Adipose tissue (tissue), 3 donors: ENCODE results near the gene CADM2. TPM values are rescaled to one million over a fixed set of nuclear protein-coding genes. Genes with fewer than 3 reads are reported as not detected.

Experiments used
- H3K27ac ChIP-seq: one replicate; pipeline ENCODE4 v1.5.1; 2013; ENCODE audit warnings: low read depth, low read length
- WGBS, 3 donors: extraction: QIAGEN DNeasy Blood & Tissue Kit; methylation state at CpG; one replicate each; pipeline ENCODE4 v1.1.7; 2013; 5-methylcytosine and 5-hydroxymethylcytosine counted together
- polyA plus RNA-seq, 3 donors: library from polyadenylated mRNA; stranded (reverse); fragments of 200-250 nt; gene quantifications; one replicate each; pipeline ENCODE4 v1.2.3, GENCODE V29; 2013
- donor health status: healthy with polysubstance abuse.
- donor health status: Bipolar disorder and iron deficiency.
- donor health status: healthy.

CADM2 gene
- polyA plus RNA-seq, 3 donors, result 0.22 to 2.5 (median 0.34) TPM

GRCh38 chr3:85355572-85355971 is 396.8 kb downstream of the CADM2 start:
- WGBS, 3 donors, result 79 to 82% (median 79%) methylated on average over 4 of the region's 4 CpGs

DNA sequence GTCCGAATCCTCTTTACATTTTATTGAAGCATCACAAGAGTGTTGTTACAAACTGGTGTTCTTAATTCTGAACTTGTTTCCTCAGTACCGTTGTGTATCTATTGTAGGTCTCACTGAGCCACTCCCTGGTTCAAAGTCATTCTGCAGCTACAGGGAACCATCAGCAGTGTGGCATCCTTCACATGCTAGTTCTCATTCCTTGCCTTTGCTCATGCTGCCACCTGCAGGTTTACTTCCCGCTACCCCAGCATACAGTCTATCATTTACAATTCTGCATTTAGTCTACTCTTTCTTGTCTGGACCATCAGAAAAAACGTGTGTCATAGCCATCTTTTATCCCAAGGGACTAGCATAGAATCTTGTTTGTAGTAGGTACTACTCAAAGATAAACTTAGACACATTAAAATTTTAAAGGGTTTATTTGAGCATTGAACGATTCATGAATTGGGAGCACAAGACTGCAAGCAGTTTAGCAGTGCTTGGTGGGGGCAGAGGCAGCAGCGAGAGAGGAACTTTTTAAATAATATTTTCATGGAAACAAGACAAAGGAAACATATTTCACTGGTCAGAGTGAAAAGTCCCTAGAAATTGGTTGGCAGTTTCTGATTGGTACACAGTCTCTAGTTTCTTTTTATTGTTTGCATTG is 402.1 kb downstream of the CADM2 start:
- WGBS, 3 donors, result 31 to 43% (median 39%) methylated on average over 6 of the region's 6 CpGs
- H3K27ac ChIP-seq, result no peak overlapping the region

More at GRCh38 chr3:85355572-85355971, 396.8 kb downstream of the CADM2 start:
- H3K27ac ChIP-seq, result no peak overlapping the region

DNA sequence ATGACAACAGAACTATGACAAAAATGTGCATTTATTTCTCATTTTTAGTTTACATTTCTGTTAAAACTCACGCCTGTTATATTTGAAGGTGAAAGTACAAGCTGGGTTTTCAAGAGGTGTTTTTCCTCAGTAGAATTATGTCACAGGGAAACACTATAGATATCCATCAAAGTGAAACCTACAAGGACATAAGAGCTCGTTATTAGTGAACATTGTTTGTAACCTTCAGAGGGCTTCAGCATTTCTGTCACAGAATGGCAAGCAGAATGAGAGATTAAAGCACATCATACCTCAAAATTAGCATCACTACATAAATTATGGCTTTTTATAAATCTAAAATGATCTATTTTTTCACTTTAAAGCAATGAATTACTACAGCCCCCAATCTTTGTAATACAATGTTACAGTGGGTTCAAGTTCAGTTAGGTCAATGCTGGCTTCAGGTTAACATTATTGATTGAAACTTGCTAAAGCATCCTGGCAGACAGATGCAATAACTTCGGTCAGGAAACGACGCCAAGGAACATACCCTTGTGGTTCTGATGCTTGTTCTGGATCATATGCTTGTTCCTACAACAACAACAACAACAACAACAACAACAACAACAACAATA is 405.6 kb downstream of the CADM2 start:
- WGBS, 3 donors, result 48 to 74% (median 67%) methylated on average over 5 of the region's 5 CpGs

GRCh38 chr3:85370341-85370740 is 411.6 kb downstream of the CADM2 start:
- no peak overlapping the region for H3K27ac ChIP-seq
- WGBS, 3 donors, result 95 to 96% (median 95%) methylated on average over 4 of the region's 4 CpGs

More for the DNA sequence above, 405.6 kb downstream of the CADM2 start:
- no peak overlapping the region for H3K27ac ChIP-seq

- H3K27ac ChIP-seq, result no peak overlapping the region
These were observed 417.3 kb downstream of the CADM2 start for GRCh38 chr3:85376131-85376530.

DNA sequence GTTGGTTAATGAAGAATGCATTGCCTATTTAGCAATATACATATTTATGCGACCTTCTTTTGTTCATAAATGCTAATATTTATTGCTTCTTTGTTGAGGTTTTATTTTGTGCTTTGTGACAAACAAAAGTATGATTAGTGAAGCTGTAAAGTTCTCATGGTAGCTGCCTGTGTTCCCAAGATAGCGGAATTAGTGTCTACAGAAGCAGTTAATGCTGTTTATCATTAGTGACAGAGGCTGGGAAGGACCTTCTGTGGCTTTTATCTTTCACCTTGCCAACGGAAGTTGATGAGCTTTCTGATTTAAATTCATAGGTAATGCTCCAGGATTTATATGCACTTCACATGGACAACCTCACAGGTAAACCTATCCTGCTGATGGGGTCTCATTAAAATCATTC is 418.3 kb downstream of the CADM2 start:
- 36 to 57% (median 54%) methylated on average over 3 of the region's 3 CpGs for WGBS, 3 donors
- H3K27ac ChIP-seq, result no peak overlapping the region

DNA sequence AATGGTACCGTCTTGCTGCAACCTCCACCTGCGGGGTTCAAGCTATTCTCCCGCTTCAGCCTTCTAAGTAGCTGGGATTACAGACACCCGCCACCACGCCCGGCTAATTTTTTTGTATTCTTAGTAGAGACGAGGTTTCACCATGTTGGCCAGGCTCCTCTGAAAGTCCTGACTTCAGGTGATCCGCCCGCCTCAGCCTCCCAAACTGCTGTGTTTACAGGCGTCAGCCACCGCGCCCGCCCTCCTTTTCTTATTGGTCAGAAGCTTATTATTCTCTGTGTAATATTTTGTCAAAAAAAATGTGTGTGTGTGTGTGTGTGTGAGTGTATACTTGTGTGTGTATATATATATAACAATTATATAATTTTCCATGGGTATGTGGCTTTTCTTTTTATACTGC is 425.6 kb downstream of the CADM2 start:
- 91 to 95% (median 93%) methylated on average over 13 of the region's 13 CpGs for WGBS, 3 donors
- no peak overlapping the region for H3K27ac ChIP-seq

GRCh38 chr3:85387913-85388505 is 429.2 kb downstream of the CADM2 start:
- WGBS, 3 donors, result 60 to 76% (median 68%) methylated on average over 6 of the region's 6 CpGs
- no peak overlapping the region for H3K27ac ChIP-seq

- WGBS, 3 donors, result 21 to 33% (median 33%) methylated on average over 1 of the region's 1 CpG
- no peak overlapping the region for H3K27ac ChIP-seq
These were observed 435.6 kb downstream of the CADM2 start for GRCh38 chr3:85394424-85394823.

GRCh38 chr3:85397434-85397833 is 438.6 kb downstream of the CADM2 start:
- 77 to 89% (median 84%) methylated on average over 2 of the region's 2 CpGs for WGBS, 3 donors

DNA sequence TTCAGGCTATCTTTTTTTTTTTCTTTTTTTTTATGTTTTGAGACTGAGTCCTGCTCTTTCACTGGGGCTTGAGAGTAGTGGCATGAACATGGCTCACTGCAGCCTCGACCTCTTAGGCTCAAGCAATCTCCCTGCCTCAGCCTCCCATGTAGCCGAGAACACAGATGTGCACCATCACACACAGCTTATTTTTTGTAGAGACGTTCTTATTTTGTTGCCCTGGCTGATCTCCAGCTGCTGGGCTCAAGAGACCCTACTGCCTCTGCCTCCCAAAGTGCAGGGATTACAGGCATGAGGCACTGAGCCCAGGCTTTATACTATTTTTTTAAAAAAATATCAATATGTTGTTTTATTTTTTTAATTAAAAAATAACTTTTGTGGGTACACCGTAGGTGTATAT is 467.3 kb downstream of the CADM2 start:
- H3K27ac ChIP-seq, result no peak overlapping the region
- WGBS, 3 donors, result 60 to 71% (median 67%) methylated on average over 4 of the region's 4 CpGs

More at GRCh38 chr3:85397434-85397833, 438.6 kb downstream of the CADM2 start:
- H3K27ac ChIP-seq, result no peak overlapping the region

GRCh38 chr3:85427467-85427866 is 468.7 kb downstream of the CADM2 start:
- 30 to 53% (median 52%) methylated on average over 1 of the region's 1 CpG for WGBS, 3 donors
- H3K27ac ChIP-seq, result no peak overlapping the region

GRCh38 chr3:85432081-85432480 is 473.3 kb downstream of the CADM2 start:
- H3K27ac ChIP-seq, result no peak overlapping the region
- WGBS, 3 donors, result 61 to 68% (median 66%) methylated on average over 5 of the region's 5 CpGs

DNA sequence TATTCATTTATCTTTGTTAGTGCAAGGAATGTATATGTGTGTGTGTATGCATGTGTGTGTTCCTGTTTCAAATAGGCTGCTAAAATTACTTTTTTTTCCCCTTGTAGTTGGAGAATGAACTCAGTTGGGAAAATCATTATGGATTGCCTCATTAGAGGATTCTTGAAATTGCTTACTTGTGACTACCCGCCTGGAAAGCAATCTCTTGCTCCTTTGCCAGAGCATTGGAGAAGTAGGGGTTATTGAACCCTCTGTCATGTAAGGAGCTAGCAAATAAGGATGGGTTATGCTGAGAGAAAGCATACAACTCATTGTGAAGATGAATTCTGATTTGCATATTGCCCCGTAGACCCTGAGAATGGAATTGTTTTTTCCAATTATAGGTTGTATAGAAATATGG is 474.5 kb downstream of the CADM2 start:
- 67 to 76% (median 68%) methylated on average over 2 of the region's 2 CpGs for WGBS, 3 donors

DNA sequence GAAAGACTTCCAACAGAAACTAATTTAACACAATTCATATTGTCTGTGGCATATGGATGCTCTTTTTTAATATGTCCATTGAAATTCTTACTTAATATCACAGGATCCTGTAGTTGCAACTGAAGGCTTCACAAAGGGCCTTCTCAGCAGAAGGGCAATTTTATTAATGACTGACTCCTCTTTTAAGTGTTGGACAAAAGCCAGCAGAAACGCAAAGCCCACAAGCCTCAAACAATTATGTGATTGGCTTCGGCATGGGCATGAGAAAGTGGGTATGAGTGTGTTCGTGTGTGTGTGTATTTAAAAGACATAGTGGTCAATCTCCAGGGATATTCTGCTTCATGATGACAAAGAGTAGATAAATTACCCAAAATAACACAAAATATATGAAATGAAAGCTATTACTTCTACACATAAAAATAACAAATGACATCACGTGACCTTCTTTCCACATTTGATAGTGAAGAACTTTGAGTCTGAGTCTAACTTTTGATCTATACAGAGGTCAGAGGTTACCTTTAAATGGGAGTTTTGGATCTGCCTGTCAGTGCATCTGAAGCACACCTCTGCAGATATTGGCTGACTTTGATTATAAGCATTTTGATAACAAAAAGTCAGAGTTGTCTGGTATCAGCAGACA is 496.9 kb downstream of the CADM2 start:
- 50 to 74% (median 65%) methylated on average over 4 of the region's 4 CpGs for WGBS, 3 donors
- H3K27ac ChIP-seq, result no peak overlapping the region

More for the DNA sequence above, 474.5 kb downstream of the CADM2 start:
- H3K27ac ChIP-seq, result no peak overlapping the region

DNA sequence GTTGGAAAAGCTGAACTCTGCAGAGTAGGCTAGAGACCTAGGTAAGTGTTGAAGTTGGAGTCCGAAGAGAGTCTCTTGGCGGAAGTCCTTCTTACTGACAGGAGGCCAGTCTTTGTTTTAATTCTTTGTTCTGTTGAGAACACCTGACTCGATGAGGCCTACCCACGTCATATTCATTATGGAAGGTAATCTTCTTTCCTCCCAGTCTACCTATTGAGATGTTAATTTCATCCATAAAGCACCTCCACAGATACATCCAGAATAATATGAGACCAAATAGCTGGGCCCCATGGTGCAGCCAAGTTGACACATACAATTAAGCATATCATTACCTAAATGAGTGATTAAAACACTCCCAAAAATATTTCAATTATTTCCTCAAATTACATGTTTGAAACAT is 515.5 kb downstream of the CADM2 start:
- no peak overlapping the region for H3K27ac ChIP-seq
- WGBS, 3 donors, result 89 to 91% (median 91%) methylated on average over 4 of the region's 4 CpGs

DNA sequence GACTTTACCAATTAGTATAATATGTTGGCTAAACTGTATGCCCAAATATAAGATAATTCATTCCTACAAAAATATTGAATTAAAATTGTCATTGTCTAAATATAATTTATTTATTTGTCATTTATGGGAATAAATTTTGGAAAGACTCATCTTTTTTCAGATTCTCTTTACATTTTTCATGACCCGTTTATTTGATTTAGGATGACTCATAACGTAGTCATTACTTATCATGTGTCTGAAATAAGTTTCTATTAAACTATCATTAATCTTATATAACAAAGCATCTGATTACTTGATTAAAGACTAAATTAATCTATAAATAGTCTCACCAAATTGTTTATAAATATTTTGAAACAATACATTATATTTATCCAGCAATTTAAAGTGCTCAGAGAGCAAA is 516.6 kb downstream of the CADM2 start:
- no peak overlapping the region for H3K27ac ChIP-seq
- WGBS, 3 donors, result 87 to 92% (median 90%) methylated on average over 2 of the region's 2 CpGs

DNA sequence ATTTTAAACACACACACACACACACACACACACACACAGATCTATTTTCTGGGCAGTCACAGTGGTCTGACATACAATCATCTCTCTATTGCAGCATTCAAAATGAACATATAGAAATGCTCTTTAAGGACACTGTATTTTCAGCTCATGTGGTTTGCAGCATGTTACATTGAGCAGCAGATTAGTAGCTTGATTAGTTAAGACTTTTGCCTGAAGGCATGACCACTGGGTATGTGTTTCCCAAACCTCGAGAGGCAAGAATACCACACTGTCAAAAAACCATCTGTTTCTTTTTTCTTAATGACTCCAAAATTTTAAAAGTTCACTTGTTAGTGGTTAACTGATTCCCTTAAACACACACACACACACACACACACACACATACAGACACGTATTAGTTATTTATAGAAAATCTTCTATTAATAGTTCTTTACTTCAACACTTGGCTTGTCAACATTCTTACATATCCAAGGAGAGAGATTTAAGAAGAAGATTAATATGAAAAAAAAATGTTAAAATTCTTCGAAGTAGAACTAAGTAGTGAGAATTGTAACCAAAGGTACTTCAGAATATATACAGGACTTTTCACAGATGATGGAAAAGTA is 518.2 kb downstream of the CADM2 start:
- whole genome bisulfite sequencing, 3 donors, result 49 to 57% (median 55%) methylated on average over 3 of the region's 3 CpGs
- H3K27ac ChIP-seq, result no peak overlapping the region
